ENCODE results near the gene WNT2B.

DNA sequence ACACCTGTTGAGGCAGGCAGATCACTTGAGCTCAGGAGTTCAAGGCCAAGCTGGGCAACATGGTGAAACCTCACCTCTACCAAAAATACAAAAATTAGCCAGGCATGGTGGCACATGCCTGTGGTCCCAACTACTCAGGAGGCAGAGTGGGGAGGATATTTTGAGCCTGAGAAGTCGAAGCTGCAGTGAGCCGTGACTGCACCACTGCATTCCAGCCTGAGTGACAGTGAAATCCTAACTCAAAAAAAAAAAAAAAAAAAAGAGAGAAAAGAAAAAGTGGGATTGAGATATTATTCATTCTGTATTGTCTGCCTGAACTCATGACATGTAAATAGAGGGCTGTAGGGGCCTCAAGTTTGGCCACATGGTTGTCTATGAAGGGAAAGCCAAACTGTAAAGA lies 37.3 kb downstream of the WNT2B start:
- TF ChIP-seq, protein P1, sequence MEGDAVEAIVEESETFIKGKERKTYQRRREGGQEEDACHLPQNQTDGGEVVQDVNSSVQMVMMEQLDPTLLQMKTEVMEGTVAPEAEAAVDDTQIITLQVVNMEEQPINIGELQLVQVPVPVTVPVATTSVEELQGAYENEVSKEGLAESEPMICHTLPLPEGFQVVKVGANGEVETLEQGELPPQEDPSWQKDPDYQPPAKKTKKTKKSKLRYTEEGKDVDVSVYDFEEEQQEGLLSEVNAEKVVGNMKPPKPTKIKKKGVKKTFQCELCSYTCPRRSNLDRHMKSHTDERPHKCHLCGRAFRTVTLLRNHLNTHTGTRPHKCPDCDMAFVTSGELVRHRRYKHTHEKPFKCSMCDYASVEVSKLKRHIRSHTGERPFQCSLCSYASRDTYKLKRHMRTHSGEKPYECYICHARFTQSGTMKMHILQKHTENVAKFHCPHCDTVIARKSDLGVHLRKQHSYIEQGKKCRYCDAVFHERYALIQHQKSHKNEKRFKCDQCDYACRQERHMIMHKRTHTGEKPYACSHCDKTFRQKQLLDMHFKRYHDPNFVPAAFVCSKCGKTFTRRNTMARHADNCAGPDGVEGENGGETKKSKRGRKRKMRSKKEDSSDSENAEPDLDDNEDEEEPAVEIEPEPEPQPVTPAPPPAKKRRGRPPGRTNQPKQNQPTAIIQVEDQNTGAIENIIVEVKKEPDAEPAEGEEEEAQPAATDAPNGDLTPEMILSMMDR (IDR thresholded peaks at IDR 0.05; ENCODE audit: insufficient read depth, low read length) = no peak
- no peak for TF ChIP-seq GABPA (IDR thresholded peaks at IDR 0.05; ENCODE audit: low read depth)
